Mucosa of descending colon (tissue), 3 donors: ENCODE data around the gene AP1M1. TPM values are rescaled to one million over a fixed set of nuclear protein-coding genes. Genes with fewer than 3 reads are reported as not detected.

Experiments used
- ATAC-seq: fragments of 200-7000 bp; cut with Tn5 transposase; one replicate; pipeline ENCODE4 v1.9.1; 2020; ENCODE audit warnings: mild to moderate bottlenecking, moderate library complexity
- DNase-seq, 3 donors: peaks; one replicate each; pipeline ENCODE4 v3.0.0-alpha.2; 2020
- H3K36me3 ChIP-seq: fragments of 200-600 bp; one replicate; pipeline ENCODE4 v1.8.0; 2021; ENCODE audit warnings: low read depth, mild to moderate bottlenecking
- H3K4me1 ChIP-seq: fragments of 200-600 bp; one replicate; pipeline ENCODE4 v1.8.0; 2021; ENCODE audit warnings: low read depth, mild to moderate bottlenecking
- H3K4me3 ChIP-seq: fragments of 200-600 bp; one replicate; pipeline ENCODE4 v1.8.0; 2021; ENCODE audit warnings: mild to moderate bottlenecking
- H3K9me3 ChIP-seq: fragments of 200-600 bp; one replicate; pipeline ENCODE4 v1.8.0; 2021; ENCODE audit warnings: mild to moderate bottlenecking
- CTCF ChIP-seq: fragments of 200-600 bp; IDR thresholded peaks from one replicate; pipeline ENCODE4 v1.8.0; 2022; ENCODE audit warnings: antibody characterized with exemption, mild to moderate bottlenecking
- intact Hi-C, 2 donors: fragments of 100-400 bp; cut with DNase I in 1 of 2; cut with micrococcal nuclease in 1 of 2; formaldehyde crosslinking; loops; one replicate each; pipeline versions ENCODE4 v1.11.0 to v1.11.1; 2022; cut with DNase I, micrococcal nuclease
- total RNA-seq, 3 donors: library from RNA; stranded (reverse); fragmentation: NEBNext Ultra II Directional in 2 of 3; extraction: Animal tissue kit (Norgen Biotek cat#: 25700) in 2 of 3; gene quantifications; one replicate each; pipeline versions ENCODE4 v1.2.1 to v1.2.4, GENCODE V29; 2021 to 2023
- donor health status: DM: no; HTN: no; CAD: no; lungs with moderate emphysema.
- donor health status: DM: no; HTN: no; CAD: no.
- donor health status: DM: no; HTN: yes; CAD: no.

The AP1M1 gene
- total RNA-seq, 3 donors from 2014 or later, result 26.3 to 59.3 (median 33.2) TPM

- Histone ChIP-seq H3K4me1 (peaks cover 15% of the 10 kb centered on the region), H3K4me3 (no peak overlapping the region), H3K9me3 (no peaks in the 10 kb centered on the region), H3K36me3 (no peaks in the 10 kb centered on the region)
- TF ChIP-seq CTCF, result no peak
- DNase-seq, result no peak
- intact Hi-C loops, result no loop called here
- ATAC-seq, result no peak
These were observed 63.1 kb downstream of the AP1M1 start for GRCh38 chr19:16260812-16261161.

- ATAC-seq, result no peak
These were observed 64.1 kb downstream of the AP1M1 start for GRCh38 chr19:16261584-16262368.

GRCh38 chr19:16262618-16263017 lies 64.9 kb downstream of the AP1M1 start:
- Histone ChIP-seq H3K9me3 (no peaks in the 10 kb centered on the region), H3K4me3 (no peak overlapping the region), H3K4me1 (peaks cover 15% of the 10 kb centered on the region), H3K36me3 (no peaks in the 10 kb centered on the region)
- DNase-seq, result peak in 2 of 3 donors; percentile 49 to 60
- ATAC-seq, result peak; percentile 78
- intact Hi-C loops, result no loop called here
- no peak for TF ChIP-seq CTCF

More at GRCh38 chr19:16261584-16262368, 64.1 kb downstream of the AP1M1 start:
- Histone ChIP-seq H3K9me3 (no peaks in the 10 kb centered on the region), H3K36me3 (no peaks in the 10 kb centered on the region), H3K4me3 (no peak overlapping the region), H3K4me1 (peaks cover 15% of the 10 kb centered on the region)
- DNase-seq, result no peak
- intact Hi-C loops, result no loop called here
- TF ChIP-seq CTCF, result no peak

GRCh38 chr19:16263141-16263761 lies 65.5 kb downstream of the AP1M1 start:
- Histone ChIP-seq H3K4me3 (no peak overlapping the region), H3K4me1 (peaks cover 15% of the 10 kb centered on the region), H3K36me3 (no peaks in the 10 kb centered on the region), H3K9me3 (no peaks in the 10 kb centered on the region)
- no peak for DNase-seq
- no peak for TF ChIP-seq CTCF
- intact Hi-C loops, result no loop called here
- no peak for ATAC-seq

- Histone ChIP-seq H3K4me1 (peaks cover 15% of the 10 kb centered on the region), H3K9me3 (no peaks in the 10 kb centered on the region), H3K36me3 (no peaks in the 10 kb centered on the region), H3K4me3 (no peak overlapping the region)
- DNase-seq, result no peak
- intact Hi-C loops, result no loop called here
- TF ChIP-seq CTCF, result no peak
- ATAC-seq, result no peak
These were observed 67.5 kb downstream of the AP1M1 start for GRCh38 chr19:16265205-16265604.
